Measurements from ENCODE around the gene EEA1.

- TF ChIP-seq CTCF (IDR thresholded peaks at IDR 0.05; ENCODE audit: poor library complexity, severe bottlenecking): no peak
- TF ChIP-seq REST (IDR thresholded peaks at IDR 0.05; ENCODE audit: borderline replicate concordance): no peak
- TF ChIP-seq POLR2AphosphoS5 (IDR thresholded peaks at IDR 0.05): no peak
- no peak for TF ChIP-seq EZH2 (IDR thresholded peaks at IDR 0.05; ENCODE audit: borderline replicate concordance, insufficient read depth, low read length, poor library complexity, severe bottlenecking)
- no peak for TF ChIP-seq RAD21 (conservative IDR thresholded peaks at IDR 0.05)
- no peak for TF ChIP-seq MXI1 (conservative IDR thresholded peaks at IDR 0.05; ENCODE audit: poor library complexity, severe bottlenecking)
- no peak for TF ChIP-seq EP300 (conservative IDR thresholded peaks at IDR 0.05; ENCODE audit: poor library complexity, severe bottlenecking)
Observed at GRCh38 chr12:92978607-92979006, 49.5 kb upstream of the EEA1 start.

Data from neural cell (in vitro differentiated cells).